SU-DHL-6 (cell line): ENCODE data around the gene PINLYP.

Experiments
- H2AFZ ChIP-seq: fragments of 200-600 bp; sonication (generic); 2 replicates; pipeline ENCODE4 v1.6.1; 2014; ENCODE audit warnings: low read depth, mild to moderate bottlenecking, moderate library complexity, mixed read lengths, antibody characterized with exemption, low read length; ENCODE audit not compliant: severe bottlenecking
- H3F3A ChIP-seq: fragments of 200-600 bp; shearing (Covaris generic); 2 replicates; pipeline ENCODE4 v1.6.0; 2016; ENCODE audit warnings: antibody characterized with exemption, mild to moderate bottlenecking; ENCODE audit not compliant: insufficient read depth
- H3K27ac ChIP-seq: fragments of 200-600 bp; sonication (generic); 2 replicates; pipeline ENCODE4 v1.5.1; 2016; ENCODE audit warnings: low read depth, mild to moderate bottlenecking, low read length, moderate library complexity, mixed read lengths
- H3K27me3 ChIP-seq: fragments of 200-600 bp; sonication (generic), shearing (Covaris generic); 2 replicates; pipeline ENCODE4 v1.6.0; 2014; ENCODE audit warnings: mild to moderate bottlenecking, low read length
- H3K36me3 ChIP-seq: fragments of 200-600 bp; sonication (generic); 2 replicates; pipeline ENCODE4 v1.6.1; 2014; ENCODE audit warnings: mild to moderate bottlenecking, low read length, mixed read lengths
- H3K4me2 ChIP-seq: fragments of 300-600, 200-600 bp; shearing (Covaris generic), sonication (generic); 2 replicates; pipeline ENCODE4 v1.6.0; 2014; ENCODE audit warnings: low read length, low read depth, mild to moderate bottlenecking; ENCODE audit not compliant: poor library complexity, severe bottlenecking
- H3K4me3 ChIP-seq: fragments of 200-600 bp; sonication (generic); 2 replicates; pipeline ENCODE4 v1.5.1; 2014; ENCODE audit warnings: antibody characterized with exemption, low read length, mild to moderate bottlenecking, mixed read lengths; ENCODE audit not compliant: insufficient read depth, poor library complexity, severe bottlenecking
- H3K79me2 ChIP-seq: fragments of 200-600 bp; sonication (generic); 2 replicates; pipeline ENCODE4 v1.6.1; 2014; ENCODE audit warnings: mild to moderate bottlenecking, low read length, moderate library complexity; ENCODE audit not compliant: insufficient read depth
- H3K9ac ChIP-seq: fragments of 200-600 bp; sonication (generic); 2 replicates; pipeline ENCODE4 v1.7.0; 2014; ENCODE audit warnings: mild to moderate bottlenecking, low read length
- H3K9me2 ChIP-seq: fragments of 200-600 bp; sonication (generic); replicated peaks from 2 replicates; pipeline ENCODE4 v1.6.1; 2014; ENCODE audit warnings: low read length; ENCODE audit not compliant: insufficient read depth
- H3K9me3 ChIP-seq: fragments of 200-600 bp; sonication (generic); 2 replicates; pipeline ENCODE4 v1.6.1; 2014; ENCODE audit warnings: low read length, mixed read lengths; ENCODE audit not compliant: insufficient read depth
- H4K20me1 ChIP-seq: fragments of 200-600 bp; sonication (generic); 2 replicates; pipeline ENCODE4 v1.6.1; 2014; ENCODE audit warnings: low read depth, mild to moderate bottlenecking, antibody characterized with exemption, low read length, moderate library complexity, mixed read lengths
- EZH2phosphoT487 ChIP-seq: fragments of 200-600 bp; sonication (generic), shearing (Covaris generic); conservative IDR thresholded peaks from 2 replicates; pipeline ENCODE4 v1.6.1; 2018; ENCODE audit warnings: mild to moderate bottlenecking, antibody characterized with exemption, low read length, moderate library complexity, mixed read lengths
- TF ChIP-seq, protein P1 (sequence below): fragments of 200-600 bp; sonication (generic); IDR thresholded peaks from one replicate; pipeline ENCODE4 v1.5.1; 2017; ENCODE audit warnings: antibody characterized with exemption, mild to moderate bottlenecking, low read length, moderate library complexity; ENCODE audit not compliant: insufficient read depth, poor library complexity, severe bottlenecking

The PINLYP gene

GRCh38 chr19:43609872-43610271 is 34.3 kb downstream of the PINLYP start:
- H3K27ac ChIP-seq: no peak overlapping the region
- H3K9me3 ChIP-seq: no peaks in the 10 kb centered on the region
- peaks cover 16% of the 10 kb centered on the region; the same call in 1 of the 2 replicates for H3K79me2 ChIP-seq
- no peaks in the 10 kb centered on the region for H3K36me3 ChIP-seq
- H4K20me1 ChIP-seq: no peaks in the 10 kb centered on the region
- no peaks in the 10 kb centered on the region for H3F3A ChIP-seq
- H3K4me3 ChIP-seq: no peak overlapping the region
- H2AFZ ChIP-seq: no peak overlapping the region
- H3K9ac ChIP-seq: no peak overlapping the region
- no peak overlapping the region for H3K4me2 ChIP-seq
- H3K27me3 ChIP-seq: no peaks in the 10 kb centered on the region
- no peaks in the 10 kb centered on the region for H3K9me2 ChIP-seq
- TF ChIP-seq EZH2phosphoT487: no peak
- TF ChIP-seq, protein P1, sequence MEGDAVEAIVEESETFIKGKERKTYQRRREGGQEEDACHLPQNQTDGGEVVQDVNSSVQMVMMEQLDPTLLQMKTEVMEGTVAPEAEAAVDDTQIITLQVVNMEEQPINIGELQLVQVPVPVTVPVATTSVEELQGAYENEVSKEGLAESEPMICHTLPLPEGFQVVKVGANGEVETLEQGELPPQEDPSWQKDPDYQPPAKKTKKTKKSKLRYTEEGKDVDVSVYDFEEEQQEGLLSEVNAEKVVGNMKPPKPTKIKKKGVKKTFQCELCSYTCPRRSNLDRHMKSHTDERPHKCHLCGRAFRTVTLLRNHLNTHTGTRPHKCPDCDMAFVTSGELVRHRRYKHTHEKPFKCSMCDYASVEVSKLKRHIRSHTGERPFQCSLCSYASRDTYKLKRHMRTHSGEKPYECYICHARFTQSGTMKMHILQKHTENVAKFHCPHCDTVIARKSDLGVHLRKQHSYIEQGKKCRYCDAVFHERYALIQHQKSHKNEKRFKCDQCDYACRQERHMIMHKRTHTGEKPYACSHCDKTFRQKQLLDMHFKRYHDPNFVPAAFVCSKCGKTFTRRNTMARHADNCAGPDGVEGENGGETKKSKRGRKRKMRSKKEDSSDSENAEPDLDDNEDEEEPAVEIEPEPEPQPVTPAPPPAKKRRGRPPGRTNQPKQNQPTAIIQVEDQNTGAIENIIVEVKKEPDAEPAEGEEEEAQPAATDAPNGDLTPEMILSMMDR: no peak

DNA sequence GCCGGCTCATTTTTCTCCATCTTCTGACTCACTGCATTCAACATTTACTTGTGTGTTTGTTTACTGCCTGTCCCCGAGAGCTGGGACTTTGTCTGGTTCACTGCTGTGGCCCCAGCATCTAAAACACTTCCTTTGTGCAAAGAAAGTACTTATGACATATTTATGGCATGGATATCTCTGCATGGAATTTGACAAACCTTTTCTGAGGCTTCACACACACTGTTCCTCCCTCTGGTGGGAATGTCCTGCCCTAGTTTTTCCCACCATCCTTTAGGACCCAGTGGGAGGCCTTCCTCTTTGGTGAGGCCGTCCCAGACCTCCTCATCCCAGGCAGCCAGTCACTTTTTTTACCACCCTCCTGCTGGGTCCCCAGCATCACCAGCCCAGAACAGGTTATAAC is 34.9 kb downstream of the PINLYP start:
- H3K9me3 ChIP-seq: no peaks in the 10 kb centered on the region
- no peaks in the 10 kb centered on the region for H4K20me1 ChIP-seq
- H3K27ac ChIP-seq: no peak overlapping the region
- no peaks in the 10 kb centered on the region for H3F3A ChIP-seq
- H3K36me3 ChIP-seq: no peaks in the 10 kb centered on the region
- no peaks in the 10 kb centered on the region for H3K9me2 ChIP-seq
- TF ChIP-seq, protein P1: no peak
- TF ChIP-seq EZH2phosphoT487: no peak
- no peak overlapping the region for H3K4me3 ChIP-seq
- H3K4me2 ChIP-seq: no peak overlapping the region
- no peak overlapping the region for H3K9ac ChIP-seq
- H3K79me2 ChIP-seq: peaks cover 20% of the 10 kb centered on the region; the same call in 1 of the 2 replicates
- no peak overlapping the region for H2AFZ ChIP-seq
- H3K27me3 ChIP-seq: no peaks in the 10 kb centered on the region

- no peak within 1 kb of the TSS for H3K27ac ChIP-seq
- no peak within 1 kb of the TSS for H3K9ac ChIP-seq
- no peaks in the 10 kb centered on the region for H3K36me3 ChIP-seq
- H3K9me2 ChIP-seq: no peaks in the 10 kb centered on the region
- H3K79me2 ChIP-seq: peaks cover 32% of the 10 kb centered on the region
- no peak within 1 kb of the TSS for H2AFZ ChIP-seq
- H3K27me3 ChIP-seq: no peaks in the 10 kb centered on the region
- no peaks in the 10 kb centered on the region for H3F3A ChIP-seq
- H4K20me1 ChIP-seq: no peaks in the 10 kb centered on the region
- no peak for TF ChIP-seq EZH2phosphoT487
- TF ChIP-seq, protein P1: no peak
- H3K4me2 ChIP-seq: no peak within 1 kb of the TSS
- no peaks in the 10 kb centered on the region for H3K9me3 ChIP-seq
- H3K4me3 ChIP-seq: no peak within 1 kb of the TSS
Observed at GRCh38 chr19:43611788-43612187, 36.2 kb downstream of the PINLYP start, which contains the start of gene SRRM5. TSS of gene SRRM5 (plus strand) at chr19:43612088. CDS start at chr19:43612122, 34 bp downstream.
